Hematopoietic multipotent progenitor cell (in vitro differentiated cells): ENCODE data around the gene COL1A1. TPM values are rescaled to one million over a fixed set of nuclear protein-coding genes. Genes with fewer than 3 reads are reported as not detected.

Experiments
- DNase-seq, 3 donors: peaks; one replicate each; pipeline ENCODE4 v3.0.0-alpha.2; 2011 to 2015; ENCODE audit warnings: low read depth in 2 of 3, low spot score in 2 of 3
- total RNA-seq: library from RNA; depleted of rRNA; stranded (reverse); fragments of >200 nt; gene quantifications from one replicate; pipeline ENCODE4 v1.2.3, GENCODE V29; 2012

Gene COL1A1
- total RNA-seq, 1 donor = 0.54 TPM

- no peak for DNase-seq
Observed at GRCh38 chr17:50162466-50163254, 38.8 kb downstream of the COL1A1 start.

DNA sequence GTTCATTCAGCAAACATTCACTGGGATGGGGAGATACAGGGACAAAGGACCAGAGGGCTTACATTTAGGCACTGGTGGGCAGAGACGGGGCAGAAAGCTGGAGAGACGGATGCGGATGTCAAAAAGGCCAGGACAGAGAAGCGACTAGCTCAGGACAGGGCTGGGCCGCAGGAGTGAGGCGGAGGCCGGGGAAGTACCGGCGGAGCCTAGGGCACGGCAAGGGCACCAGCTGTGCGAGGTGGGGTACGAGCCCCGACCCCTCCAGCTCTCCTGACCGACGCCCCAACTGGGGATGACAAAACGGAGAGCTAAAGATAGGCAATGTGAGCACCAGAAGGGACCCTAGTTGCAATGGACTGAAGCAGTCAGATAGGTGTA, 39.5 kb downstream of the COL1A1 start:
- DNase-seq = no peak

GRCh38 chr17:50161023-50161910, 40.2 kb downstream of the COL1A1 start:
- peak; percentile 91 to 96 (median 94) for DNase-seq

DNA sequence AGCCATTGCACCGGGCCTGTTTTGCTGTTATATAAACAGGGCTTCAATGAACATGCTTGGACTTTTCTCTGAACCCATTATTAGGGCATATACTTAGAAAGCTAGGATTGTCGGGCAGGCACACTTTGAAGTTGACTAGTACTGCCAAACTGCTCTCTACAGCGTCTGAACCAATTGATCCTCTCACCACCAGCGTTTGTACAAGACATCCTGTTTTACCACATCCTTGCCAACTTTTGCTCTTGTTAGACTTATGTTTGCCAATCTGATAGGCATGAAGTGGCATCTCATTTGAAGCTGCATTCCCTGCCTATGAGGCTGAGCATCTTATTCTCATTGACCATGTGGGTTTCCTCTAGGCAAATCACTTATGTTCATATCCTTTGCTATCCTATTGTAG, 43.5 kb downstream of the COL1A1 start:
- DNase-seq = no peak

DNA sequence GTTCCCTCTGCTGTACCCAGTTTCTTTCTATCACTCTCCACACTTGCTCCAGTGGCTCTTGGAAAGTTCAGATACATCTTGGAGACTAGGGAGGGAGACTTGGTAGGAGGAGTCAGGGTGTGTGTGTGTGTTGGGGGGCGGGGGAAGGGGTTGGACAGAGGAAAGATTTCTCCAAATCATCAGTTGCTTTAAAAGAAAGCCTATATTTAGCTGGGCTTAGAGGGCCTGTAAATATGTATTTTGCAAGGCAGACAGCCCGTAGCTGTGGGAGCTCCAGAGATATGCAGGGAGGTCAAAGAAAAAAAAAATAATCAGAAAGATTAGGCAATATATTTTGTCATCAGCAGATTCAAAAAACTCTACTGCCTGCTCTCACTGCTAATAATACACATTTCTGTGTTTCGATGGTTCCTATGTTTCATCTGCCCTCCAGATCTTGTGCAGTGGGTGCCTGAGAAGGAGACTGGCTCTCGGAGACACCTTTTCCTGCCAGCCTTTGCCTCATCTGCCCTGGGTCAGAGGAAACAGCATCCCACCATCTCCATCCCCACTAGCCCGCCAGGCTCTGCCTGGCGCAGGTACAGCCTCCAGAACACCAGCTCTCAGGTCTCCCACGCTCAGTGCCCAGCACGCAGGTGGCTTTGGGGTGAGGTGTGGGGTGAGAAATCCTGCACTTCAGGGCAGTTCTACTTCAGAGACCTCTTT, 46.2 kb downstream of the COL1A1 start:
- no peak for DNase-seq

- no peak for DNase-seq
Observed at GRCh38 chr17:50154604-50155003, 46.8 kb downstream of the COL1A1 start.

- peak in 1 of 3 donors; percentile 32 for DNase-seq
Observed at GRCh38 chr17:50153650-50154575, 47.5 kb downstream of the COL1A1 start.

DNA sequence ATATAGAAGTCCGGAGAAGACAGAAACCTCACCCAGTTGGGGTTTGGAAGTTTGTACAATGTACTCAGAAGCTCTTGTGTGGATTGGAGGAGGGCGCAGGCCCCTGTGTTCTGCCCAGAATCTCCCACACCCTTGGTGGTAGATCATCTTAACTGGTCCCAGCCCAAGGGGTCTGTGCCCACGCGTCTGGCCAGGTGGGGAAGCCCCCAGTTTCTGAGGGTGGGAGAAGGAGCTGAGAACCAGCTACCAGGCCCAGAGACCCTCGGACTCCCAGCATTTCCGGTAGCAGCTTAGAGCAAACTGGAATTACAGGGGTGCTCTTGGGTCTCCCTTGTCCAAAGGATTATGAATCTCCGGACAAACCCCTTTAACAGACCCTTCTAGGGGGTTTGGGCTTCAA, 48.7 kb downstream of the COL1A1 start:
- DNase-seq = no peak

- peak in 2 of 3 donors; percentile 50 to 67 for DNase-seq
Observed at GRCh38 chr17:50151937-50152547, 49.4 kb downstream of the COL1A1 start.

- peak in 2 of 3 donors; percentile 94 for DNase-seq
Observed at GRCh38 chr17:50151041-50151936, 50.1 kb downstream of the COL1A1 start.

GRCh38 chr17:50150354-50151040, 50.9 kb downstream of the COL1A1 start, which contains the start of gene PPP1R9B:
PPP1R9B (minus strand) TSS chr17:50150677; CDS start chr17:50150513, 164 bp downstream.
- no peak for DNase-seq

DNA sequence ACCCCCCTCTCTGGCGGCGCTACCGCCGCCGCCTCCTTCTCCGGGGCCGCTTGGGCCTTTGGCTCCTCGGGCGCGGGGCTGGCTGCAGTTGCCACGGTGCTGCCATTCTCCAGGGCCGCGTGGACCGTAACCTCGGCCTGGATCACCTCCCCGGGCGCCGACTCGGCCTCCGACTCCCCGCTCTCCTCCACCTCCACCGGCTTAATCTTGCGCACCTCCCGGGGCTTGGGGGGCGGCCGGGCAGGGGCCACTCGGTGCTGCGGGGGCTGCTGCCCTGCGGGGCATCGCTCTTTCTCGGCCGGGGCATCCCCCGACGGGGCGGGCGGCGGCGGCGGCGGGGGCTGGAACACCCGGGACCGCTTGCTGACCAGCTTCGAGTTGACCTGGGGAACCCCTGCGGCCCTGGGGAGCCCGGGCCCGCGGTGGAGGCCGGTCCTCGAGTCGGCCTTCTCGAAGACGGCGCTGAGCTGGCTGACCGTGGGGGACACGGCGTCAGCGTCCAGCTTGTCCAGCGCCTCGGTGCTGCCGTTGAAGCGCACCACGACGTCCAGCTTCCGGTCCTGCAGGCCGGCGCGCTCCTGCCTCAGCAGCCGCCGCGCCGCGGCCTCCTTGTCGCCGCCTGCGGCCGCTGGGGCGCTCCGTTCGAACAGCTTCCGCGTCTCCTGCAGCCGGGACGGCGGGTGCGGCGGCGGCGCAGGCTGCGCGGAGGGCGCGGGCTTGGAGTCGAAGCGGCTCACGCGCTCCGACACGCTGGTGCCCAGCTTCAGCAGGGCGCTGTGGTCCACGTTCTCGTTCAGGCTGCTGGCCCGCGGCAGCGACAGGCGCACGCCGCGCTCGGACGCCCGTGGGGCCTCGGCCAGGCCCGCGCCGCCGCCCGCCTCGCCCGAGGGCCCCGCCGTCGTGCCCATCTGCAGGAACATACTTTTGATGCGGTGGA, 51.7 kb downstream of the COL1A1 start:
- DNase-seq = peak in 2 of 3 donors; percentile 42 to 47

- no peak for DNase-seq
Observed at GRCh38 chr17:50149091-50149416, 52.4 kb downstream of the COL1A1 start.

- DNase-seq = peak in 2 of 3 donors; percentile 85 to 86
Observed at GRCh38 chr17:50148226-50149090, 53.0 kb downstream of the COL1A1 start.

DNA sequence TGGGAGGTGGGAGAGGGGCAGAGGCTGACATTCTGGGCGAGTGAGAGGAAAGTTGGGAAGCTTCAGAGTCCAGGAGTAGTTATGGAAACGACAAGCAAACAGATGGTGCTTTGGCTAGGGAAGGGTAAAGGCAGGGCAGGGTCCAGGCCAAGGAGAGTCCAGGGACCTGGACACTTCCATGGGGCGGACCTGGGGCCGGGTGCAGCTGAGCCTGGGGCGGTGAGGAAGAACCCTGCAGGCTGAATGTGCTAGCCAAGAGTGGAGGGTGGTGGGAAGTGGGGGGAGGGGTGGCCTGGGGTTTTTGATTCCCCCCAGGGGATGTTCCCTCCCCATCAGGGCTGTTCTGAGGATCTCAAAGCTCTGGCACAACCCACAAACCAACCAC, 53.6 kb downstream of the COL1A1 start:
- DNase-seq = no peak
